ENCODE results near the gene BATF3.
"Not testable (repeated sequence)": the region's sequence is repeated elsewhere in the genome, so short reads cannot be mapped to it uniquely, and the experiment has no call there.

The BATF3 gene, protein sequence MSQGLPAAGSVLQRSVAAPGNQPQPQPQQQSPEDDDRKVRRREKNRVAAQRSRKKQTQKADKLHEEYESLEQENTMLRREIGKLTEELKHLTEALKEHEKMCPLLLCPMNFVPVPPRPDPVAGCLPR

DNA sequence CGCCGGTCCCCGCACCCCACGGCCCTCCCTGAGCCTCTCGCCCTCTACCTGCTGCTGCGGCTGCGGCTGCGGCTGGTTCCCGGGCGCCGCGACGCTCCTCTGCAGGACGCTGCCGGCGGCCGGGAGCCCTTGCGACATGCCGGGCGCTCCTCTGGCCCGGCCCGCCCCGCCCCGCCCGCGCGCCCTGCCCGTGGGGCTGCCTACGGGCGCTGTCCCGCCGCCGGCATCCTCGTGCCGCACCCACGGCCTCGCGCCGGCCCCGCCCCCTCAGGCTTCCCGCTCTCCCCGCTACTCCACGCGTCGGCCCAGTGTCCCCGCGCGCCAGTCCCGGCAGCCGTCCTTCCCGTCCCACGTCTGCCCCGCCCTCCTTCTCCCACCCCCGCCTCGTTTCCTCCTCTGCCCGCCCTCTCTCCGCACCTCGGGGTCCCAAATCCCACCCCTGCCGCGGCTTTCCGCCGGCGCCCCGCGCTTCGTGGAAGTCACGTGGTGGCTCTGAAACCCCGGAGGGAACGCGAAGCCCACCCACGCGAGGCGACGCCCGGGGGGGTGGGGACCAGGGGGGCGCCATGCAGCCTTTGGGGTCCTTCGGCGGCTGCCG is at the start of gene BATF3:
BATF3 (minus strand) TSS at position 216 of the 598 bp plus-strand sequence; CDS start at position 138, 78 bp downstream.
- DNase-seq (ENCODE audit: low read depth) = peak; percentile 49

DNA sequence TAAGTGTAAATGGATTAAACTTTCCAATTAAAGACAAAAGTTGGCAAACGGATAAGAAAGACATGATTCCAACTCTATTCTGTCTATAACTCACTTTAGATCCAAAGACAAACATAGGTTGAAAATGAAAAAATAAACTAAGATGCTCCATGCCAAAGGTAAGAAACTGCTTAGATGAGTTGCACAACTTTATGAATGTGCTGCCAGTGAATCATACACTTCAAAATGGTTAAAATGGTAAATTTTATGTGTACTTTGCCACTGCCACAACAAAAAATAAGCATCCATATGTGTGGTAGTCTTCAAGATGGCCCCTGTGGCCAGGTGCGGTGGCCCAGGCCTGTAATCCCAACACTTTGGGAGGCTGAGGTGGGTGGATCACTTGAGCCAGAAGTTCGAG is 46.9 kb upstream of the BATF3 start:
- DNase-seq (ENCODE audit: low read depth) = no peak

DNA sequence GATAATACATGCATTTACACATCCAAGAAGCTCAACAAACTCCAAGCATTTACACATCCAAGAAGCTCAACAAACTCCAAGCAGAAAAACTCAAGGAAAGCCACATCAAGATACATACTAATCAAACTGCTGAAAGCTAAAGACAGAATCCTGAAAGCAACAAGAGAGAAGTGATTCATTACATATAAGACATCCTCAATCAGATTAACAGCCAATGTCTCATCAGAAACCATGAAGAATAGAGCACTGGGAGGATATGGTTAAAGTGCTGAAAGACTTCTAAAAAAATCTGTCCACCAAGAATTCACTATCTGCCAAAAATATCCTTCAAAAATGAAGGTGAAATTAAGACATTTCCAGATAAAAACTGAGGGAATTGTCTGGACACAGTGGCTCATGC is 45.7 kb upstream of the BATF3 start:
- no peak for DNase-seq (ENCODE audit: low read depth)

DNA sequence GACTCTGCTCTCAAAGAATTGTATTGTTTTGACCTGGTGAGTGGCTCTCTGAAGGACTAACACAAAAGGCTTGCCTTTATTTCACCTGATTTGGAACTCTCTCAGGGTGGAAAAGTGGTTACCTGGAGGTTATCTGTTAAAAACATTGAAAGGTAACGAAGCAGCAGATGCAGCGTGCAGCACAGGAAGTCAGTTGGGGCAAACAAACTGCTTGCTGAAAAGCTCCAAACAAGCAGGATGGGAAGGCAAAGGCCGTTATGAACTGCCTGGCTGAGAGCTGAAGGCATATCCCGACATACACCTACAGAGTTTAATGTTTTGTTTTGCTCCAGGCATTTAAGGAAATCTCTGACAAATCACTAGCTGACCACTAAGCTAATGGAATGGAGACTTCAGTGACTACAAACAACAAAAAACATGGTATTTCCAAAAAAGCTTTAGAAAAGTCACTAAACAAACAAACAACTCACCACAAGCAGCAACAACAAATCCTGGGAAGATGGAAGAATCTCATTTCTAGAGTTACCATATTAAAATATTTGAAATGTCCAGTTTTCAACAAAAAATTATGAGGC is 44.3 kb upstream of the BATF3 start:
- DNase-seq (ENCODE audit: low read depth) = no peak

DNA sequence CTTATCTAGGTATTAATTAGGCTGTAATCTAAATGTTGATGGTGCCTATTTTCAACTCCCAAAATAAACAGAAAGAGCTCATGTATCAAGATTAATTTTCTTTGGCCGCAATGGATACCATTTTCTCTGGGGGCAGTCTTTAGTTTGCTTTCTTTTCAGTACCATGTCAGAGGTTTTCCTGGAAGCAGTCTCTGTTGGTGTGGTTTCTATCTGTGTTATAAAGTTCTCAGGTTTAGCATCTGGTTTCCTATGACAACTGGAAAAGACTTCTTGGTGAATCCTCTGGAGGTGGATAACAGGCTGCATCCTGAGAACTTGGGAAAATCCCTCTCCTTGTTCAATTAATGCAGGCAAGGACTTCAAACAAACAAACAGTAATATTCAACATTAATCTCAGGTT is 38.7 kb upstream of the BATF3 start:
- no peak for DNase-seq (ENCODE audit: low read depth)

DNA sequence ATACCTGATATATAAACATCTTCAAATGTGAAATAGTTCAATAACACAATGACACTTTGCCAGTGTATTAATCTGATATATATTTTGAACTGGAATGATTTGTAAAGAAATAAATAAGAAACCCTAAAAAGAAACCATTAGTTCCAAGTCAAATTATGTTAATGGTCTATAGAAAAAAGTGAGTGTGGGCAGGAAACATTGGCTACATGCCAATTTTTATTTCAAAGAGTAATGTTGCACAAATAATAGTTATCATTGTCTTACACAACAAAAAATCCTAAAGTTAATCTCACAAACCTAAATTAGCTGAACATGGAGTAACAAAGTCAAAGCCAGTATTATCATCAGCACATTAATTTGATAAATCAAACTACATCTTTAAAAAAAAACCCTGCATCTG is 37.9 kb upstream of the BATF3 start:
- no peak for DNase-seq (ENCODE audit: low read depth)

DNA sequence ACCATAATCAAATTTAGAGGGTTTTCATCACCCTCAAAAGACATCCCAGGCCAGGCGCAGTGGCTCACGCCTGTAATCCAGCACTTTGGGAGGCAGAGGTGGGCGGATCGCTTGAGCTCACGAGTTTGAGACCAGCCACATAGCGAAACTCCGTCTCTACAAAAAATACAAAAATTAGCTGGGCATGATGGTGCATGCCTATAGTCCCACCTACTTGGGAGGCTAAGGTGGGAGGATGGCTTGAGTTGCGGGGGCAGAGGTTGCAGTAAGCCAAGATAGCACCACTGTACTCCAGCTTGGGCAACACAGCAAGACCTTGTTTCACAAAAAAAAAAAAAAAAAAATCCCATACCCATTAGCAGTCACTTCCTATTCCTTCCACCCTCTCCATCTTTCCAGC is 33.5 kb upstream of the BATF3 start:
- no peak for DNase-seq (ENCODE audit: low read depth)

DNA sequence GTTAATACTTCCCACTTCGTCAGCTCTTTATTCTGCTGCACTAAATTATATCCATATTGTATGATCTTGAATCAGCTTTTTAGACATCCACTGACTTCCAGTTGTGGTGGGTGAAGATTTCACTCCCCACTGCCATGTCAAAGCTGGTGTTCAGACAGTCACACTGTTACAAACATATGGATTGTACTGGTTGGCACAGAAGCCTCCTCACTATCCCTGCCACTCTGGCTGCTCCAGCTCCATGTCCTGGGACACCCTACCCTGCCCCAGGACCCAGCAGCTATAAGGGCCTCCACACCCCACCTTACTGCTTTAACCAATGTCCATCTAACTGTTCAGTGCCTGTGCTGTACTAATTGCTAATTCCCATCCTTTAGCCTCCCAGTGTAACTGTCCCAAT is 32.0 kb upstream of the BATF3 start:
- no peak for DNase-seq (ENCODE audit: low read depth)

DNA sequence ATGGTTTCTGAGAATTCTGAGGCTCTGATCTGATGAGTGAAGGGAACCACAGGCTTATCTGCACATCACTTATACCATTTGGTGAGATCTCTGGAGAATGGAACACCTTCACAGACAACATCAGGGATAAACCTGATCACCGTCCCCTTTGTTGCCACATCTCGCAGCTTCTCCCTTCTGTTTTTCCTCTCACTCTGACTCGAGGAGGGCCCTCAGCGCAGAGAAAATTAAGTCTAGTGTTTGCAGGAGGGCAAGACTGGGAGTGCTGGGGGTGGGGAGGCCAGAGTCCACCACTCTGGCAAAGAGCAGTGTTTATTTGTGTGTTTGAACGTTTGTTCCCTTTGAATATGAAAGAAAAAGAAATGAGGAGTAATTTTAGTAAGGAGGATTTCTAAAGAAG is 29.0 kb upstream of the BATF3 start:
- DNase-seq (ENCODE audit: low read depth) = no peak

DNA sequence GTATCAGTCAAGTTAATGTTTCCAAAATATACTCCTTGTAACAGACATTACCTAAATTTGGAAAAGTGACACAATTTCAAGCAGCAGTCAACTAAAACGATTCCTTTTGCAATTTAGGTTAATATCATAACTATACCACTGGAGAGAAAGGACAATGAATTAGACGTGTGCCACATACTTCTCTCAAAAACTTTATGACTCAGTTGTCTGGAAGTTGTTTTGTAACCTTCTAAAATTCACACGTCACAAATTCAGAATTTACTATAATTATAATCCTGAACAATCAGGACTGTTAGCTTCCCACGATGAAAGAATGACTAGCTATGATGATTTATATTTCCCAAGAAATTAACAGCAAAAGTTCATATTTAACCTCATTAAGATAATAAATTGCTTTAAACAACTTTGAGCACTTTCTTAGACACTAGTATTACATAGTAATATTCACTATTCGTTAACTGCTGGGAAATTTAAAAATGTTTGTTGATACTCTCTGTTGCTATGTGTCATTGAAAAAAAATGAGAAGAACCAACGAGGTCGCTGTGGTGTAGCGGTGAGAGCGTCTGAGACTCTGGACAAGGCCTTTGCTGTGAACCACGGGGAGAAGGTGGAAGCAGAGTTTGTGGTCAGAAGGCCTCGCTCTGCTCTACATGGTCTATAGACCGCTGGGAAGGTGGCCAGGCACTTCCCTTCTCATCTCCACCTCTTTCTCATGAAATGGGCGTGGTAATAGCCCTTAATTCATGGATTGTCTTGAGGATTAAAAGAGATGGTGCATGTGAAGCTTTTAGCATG is 27.9 kb upstream of the BATF3 start:
- DNase-seq (ENCODE audit: low read depth) = peak; percentile 56

DNA sequence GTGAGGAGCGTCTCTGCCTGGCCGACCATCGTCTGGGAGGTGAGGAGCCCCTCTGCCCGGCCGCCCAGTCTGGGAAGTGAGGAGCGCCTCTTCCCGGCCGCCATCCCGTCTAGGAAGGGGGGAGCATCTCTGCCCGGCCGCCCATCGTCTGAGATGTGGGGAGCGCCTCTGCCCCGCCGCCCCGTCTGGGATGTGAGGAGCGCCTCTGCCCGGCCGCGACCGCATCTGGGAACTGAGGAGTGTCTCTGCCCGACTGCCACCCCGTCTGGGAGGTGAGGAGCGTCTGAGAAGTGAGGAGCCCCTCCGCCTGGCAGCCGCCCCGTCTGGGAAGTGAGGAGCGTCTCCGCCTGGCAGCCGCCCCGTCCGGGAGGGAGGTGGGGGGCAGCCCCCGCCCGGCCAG is 25.0 kb upstream of the BATF3 start:
- DNase-seq (ENCODE audit: low read depth) = not testable (repeated sequence)

DNA sequence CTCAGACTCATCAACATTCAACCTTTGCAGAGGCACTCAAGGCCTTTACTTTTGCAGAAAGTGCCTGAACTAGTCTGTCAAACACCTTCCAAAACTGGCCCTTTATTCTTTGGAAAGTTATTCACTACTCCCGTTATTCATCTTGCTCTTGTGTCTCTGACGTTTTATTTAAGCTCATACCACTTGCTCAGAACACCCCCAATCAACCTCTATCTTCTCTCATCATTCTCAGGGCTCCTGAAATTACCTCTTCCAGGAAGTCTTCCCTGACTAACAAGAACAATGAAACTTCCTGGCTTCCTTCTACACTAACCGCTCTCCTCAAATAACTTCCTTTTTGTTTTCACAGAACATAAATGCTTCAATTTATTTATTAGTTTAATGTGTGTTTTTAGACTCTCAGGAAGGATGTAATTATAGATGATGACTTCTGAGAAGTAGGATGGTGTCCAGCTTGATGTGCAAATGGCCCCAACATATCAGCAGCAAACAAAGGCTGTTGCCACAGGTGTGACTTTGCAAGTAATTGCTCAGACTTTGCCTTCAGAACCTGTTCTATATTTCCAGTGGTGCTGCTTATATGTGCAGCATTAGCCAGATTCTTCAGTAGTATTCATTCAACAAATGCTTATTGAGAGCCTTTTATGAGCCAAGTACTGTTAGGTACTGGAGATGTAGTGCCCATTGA is 22.8 kb upstream of the BATF3 start:
- no peak for DNase-seq (ENCODE audit: low read depth)

DNA sequence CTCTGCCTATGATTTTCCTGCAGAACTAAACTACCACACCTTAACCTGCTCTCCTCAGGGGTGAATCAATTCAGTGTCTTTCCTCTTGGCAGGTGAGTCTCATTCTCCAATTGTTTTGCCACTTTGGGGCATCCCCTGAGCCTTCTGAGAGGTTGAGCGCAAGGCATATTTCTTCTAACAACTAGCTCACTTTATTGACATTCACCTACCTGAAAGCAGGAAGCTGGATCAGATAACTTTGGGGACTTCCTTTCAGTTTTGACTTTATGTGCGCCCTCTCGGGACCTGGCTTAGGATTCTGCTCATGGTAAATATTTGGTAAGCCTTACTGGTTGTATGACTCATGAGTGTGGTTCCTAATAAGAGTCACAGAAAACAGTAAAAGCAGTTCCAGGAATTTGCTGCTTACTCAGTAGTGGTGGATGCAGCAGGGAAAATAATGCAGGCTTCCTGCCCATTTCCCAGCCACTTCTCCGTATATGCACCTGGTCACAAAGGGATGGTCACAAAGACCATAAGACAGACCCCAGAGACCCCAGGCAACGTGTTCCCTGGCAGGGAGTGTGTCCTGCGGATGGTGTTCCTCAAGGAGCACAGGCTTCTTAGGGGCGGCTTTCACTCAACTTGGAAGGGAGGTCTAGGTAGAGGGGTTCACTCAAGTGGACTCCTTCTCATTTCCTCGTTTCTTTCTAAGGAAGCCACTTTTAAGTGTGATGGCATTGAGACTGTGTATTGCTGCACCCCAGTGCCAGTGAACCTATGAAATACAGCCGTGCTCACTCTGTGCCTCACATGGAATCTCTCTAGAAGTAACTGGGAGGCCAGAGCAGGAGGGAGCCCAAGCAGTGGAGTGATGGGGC is 22.0 kb upstream of the BATF3 start:
- DNase-seq (ENCODE audit: low read depth) = peak; percentile 89

DNA sequence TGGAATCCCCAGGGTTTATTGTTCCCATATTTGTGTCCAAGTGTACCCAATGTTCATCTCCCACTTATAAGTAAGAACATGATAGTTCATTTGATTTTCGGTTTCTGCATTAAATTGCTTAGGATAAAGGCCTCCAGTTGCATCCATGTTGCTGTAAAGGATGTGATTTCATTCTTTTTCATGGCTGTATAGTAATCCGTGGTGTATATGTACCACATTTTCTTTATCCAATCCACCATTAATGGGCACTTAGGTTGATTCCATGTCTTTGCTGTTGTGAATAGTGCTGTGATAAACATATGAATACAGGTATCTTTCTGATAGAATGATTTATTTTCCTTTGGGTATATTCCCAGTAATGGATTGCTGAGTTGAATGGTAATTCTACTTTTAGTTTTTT is 20.0 kb upstream of the BATF3 start:
- no peak for DNase-seq (ENCODE audit: low read depth)

DNA sequence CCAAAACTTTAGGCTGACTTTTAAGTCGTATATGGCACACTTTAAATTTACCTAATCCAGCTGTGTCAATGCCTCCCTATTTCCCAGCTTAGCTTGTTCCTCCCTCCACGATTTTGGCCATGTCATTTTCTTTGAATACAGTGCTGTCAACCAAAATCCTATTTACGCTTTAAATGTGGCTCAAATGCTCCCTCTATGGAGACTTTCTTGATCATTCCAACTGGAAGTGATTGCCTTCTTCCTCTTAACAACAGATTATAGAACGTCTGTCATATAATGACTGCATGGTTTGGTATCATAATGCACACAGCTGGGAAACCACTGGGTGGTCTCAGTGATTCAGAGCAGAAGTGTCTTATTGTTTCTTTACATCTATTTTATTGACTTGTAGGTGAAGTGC is 18.9 kb upstream of the BATF3 start:
- peak; percentile 37 for DNase-seq (ENCODE audit: low read depth)

DNA sequence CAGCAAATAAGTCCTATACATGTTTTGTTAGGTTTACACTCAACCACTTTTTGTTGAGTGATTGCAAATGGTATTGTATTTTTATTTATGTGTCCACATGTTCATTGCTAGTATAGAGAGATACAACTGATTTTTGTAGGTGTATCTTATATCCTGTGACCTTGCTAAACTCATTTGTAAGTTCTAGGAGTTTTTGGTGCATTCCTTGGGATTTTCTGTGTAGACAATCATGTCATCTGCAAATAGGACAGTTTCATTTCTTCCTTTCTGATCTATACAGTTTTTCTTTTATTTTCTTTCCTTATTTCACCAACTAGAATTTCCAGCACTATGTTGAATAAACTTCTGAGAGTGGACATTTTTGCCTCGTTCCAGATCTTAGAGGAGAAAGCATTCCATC is 16.5 kb upstream of the BATF3 start:
- DNase-seq (ENCODE audit: low read depth) = no peak

DNA sequence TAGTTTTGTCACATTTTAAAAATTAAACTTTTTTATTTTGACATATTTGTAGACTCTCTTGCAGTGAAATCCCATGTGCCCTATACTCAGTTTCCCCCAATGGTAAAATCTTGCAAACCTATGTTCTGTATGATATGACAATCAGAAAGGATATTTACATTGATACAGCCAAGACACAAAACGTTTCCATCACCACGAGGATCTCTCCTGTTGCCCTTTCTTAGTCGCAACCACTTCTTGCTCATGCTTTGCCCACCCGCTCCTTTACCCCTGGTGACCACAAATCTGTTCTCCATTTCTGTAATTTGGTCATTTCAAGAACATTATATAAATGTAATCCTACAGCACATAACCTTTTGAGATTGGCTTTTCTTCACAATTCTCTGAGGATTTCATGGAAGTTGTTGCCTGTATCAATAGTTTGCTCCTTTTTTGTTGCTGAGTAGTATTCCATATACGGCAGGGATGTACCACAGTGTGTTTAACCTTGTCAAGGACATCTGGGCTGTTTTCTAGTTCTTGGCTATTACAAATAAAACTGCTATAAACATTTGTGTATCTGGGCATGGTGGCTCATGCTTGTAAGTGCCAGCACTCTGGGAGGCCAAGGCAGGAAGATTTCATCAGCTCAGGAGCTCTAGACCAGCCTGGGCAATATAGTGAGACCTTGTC is 14.0 kb upstream of the BATF3 start:
- DNase-seq (ENCODE audit: low read depth) = no peak

DNA sequence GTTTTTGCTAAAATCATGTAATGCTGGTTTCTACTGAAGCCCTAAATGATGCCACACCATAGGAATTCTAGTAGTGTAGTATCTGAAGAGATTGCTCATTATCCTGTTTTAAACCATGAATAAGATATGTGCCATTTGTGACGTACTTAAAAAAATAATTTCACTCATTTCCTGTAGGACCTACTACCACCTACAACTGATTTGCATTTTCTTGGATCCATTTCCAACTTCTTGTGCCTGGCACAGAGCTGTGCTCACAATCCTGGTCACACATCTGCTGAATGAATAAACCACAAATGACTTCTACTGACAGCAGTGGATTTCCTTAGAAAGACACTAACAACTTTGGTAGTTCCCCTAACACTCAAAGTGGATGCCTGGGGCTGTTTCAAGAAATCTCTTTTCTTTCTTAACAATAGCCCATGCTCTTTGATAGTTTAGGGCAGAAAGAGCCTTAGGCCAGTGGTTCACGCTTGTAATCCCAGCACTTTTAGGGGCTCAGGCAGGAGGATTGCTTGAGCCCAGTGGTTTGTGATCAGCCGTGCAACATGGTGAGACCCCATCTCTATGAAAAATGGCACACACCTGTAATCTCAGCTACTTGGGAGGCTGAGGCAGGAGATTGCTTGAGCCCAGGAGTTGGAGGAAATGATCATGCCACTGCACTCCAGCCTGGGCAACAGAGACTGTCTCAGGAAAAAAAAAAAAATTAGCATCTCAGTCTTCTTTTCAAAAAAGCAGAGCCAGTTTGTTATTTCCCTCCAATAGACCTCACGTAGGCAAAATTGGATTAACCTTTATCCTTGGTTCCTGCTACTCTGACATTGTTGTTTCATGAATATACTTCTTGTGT is 13.0 kb upstream of the BATF3 start:
- DNase-seq (ENCODE audit: low read depth) = peak; percentile 92

DNA sequence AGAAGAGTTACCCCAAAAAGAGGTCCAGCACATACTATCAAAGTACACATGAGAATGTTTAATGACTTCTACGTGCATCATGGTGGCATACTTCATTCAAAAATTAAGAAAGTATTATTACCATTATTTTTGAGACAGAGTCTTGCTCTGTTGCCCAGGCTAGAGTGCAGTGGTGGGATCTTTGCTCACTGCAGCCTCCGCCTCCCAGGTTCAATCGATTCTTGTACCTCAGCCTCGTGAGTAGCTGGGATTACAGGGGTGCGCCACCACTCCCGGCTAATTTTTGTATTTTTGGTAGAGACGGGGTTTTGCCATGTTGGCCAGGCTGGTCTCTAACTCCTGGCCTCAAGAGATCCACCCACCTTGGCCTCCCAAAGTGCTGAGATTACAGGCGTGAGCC is 12.3 kb upstream of the BATF3 start:
- DNase-seq (ENCODE audit: low read depth) = not testable (repeated sequence)

DNA sequence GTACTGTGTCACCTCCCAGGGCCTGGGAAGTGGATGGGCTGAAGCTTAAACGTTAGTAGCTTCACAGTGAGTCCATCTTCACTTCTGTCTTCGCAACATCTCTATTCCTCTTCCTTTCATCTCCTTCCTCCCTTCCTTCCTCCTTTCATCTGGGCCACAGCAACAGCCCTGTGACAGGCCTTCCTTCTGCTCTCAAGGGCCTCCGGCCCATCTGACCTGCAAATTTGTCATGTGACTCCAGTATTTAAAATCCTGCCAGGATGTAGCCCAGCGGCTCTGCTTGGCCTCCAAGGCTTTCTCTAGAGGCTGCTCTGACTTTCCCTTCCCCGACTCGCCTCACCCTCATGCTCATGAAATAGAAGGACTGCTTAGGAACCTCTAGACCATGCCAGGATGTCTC is 10.9 kb upstream of the BATF3 start:
- no peak for DNase-seq (ENCODE audit: low read depth)

Data from EH (cell line).